ENCODE data around the gene KRTAP21-1. TPM values are rescaled to one million over a fixed set of nuclear protein-coding genes. Genes with fewer than 3 reads are reported as not detected.

Gene KRTAP21-1
- total and polyA plus RNA-seq, 4 donors, result not detected

- no peaks in the 10 kb centered on the region for H3K27me3 ChIP-seq (ENCODE audit: control insufficient read depth in 3 of 3, insufficient read depth in 3 of 3, low read length in 2 of 3)
- TF ChIP-seq CTCF (IDR thresholded peaks at IDR 0.05; ENCODE audit: control extremely low read depth, extremely low read depth), result no peak
Observed at GRCh38 chr21:30718239-30718909, 36.9 kb downstream of the KRTAP21-1 start, which contains the start of gene KRTAP21-3. TSS of gene KRTAP21-3 (minus strand) at chr21:30718777. CDS start at chr21:30718759, 18 bp downstream.

GRCh38 chr21:30717105-30717504, 38.1 kb downstream of the KRTAP21-1 start:
- 90 to 93% methylated on average over 2 of the region's 2 CpGs for WGBS, 2 donors
- no peaks in the 10 kb centered on the region for H3K4me1 ChIP-seq (ENCODE audit: control insufficient read depth in 5 of 5, insufficient read depth in 5 of 5, low read length in 5 of 5)
- no peak overlapping the region for H3K4me3 ChIP-seq
- TF ChIP-seq CTCF (IDR thresholded peaks at IDR 0.05; ENCODE audit: control extremely low read depth, extremely low read depth), result no peak
- H3K36me3 ChIP-seq (ENCODE audit: control insufficient read depth in 4 of 4, insufficient read depth in 4 of 4, low read length in 4 of 4), result no peaks in the 10 kb centered on the region
- no peaks in the 10 kb centered on the region for H3K27me3 ChIP-seq (ENCODE audit: control insufficient read depth in 3 of 3, insufficient read depth in 3 of 3, low read length in 2 of 3)
- no peak for ATAC-seq (ENCODE audit: insufficient read depth, low FRiP score)
- DNase-seq, result no peak
- no peak overlapping the region for H3K9ac ChIP-seq (ENCODE audit: insufficient read depth in 1 of 2, low read length in 2 of 2)
- H3K27ac ChIP-seq (ENCODE audit: low read depth in 1 of 2, low read length in 1 of 2), result no peak overlapping the region
- peaks cover 0 to 2% (median 0%) of the 10 kb centered on the region in 4 donors for H3K9me3 ChIP-seq (ENCODE audit: control insufficient read depth in 4 of 4, insufficient read depth in 3 of 4, low read length in 3 of 4)

More at GRCh38 chr21:30718239-30718909, 36.9 kb downstream of the KRTAP21-1 start, which contains the start of gene KRTAP21-3:
- no peaks in the 10 kb centered on the region for H3K36me3 ChIP-seq (ENCODE audit: control insufficient read depth in 4 of 4, insufficient read depth in 4 of 4, low read length in 4 of 4)
- DNase-seq (no peak), ATAC-seq (ENCODE audit: insufficient read depth, low FRiP score) (no peak)
- H3K4me3 ChIP-seq, result no peak within 1 kb of the TSS
- no peaks in the 10 kb centered on the region for H3K4me1 ChIP-seq (ENCODE audit: control insufficient read depth in 5 of 5, insufficient read depth in 5 of 5, low read length in 5 of 5)
- WGBS, 2 donors, result 76 to 90% methylated on average over 3 of the region's 3 CpGs
- no peak within 1 kb of the TSS for H3K9ac ChIP-seq (ENCODE audit: insufficient read depth in 1 of 2, low read length in 2 of 2)
- no peaks in the 10 kb centered on the region for H3K9me3 ChIP-seq (ENCODE audit: control insufficient read depth in 4 of 4, insufficient read depth in 3 of 4, low read length in 3 of 4)
- H3K27ac ChIP-seq (ENCODE audit: low read depth in 1 of 2, low read length in 1 of 2), result no peak within 1 kb of the TSS

- H3K4me1 ChIP-seq (ENCODE audit: control insufficient read depth in 5 of 5, insufficient read depth in 5 of 5, low read length in 5 of 5), result no peaks in the 10 kb centered on the region
- H3K4me3 ChIP-seq, result no peak overlapping the region
- 84 to 89% methylated on average over 2 of the region's 2 CpGs for WGBS, 2 donors
- no peaks in the 10 kb centered on the region for H3K36me3 ChIP-seq (ENCODE audit: control insufficient read depth in 4 of 4, insufficient read depth in 4 of 4, low read length in 4 of 4)
- H3K9ac ChIP-seq (ENCODE audit: insufficient read depth in 1 of 2, low read length in 2 of 2), result no peak overlapping the region
- no peak for TF ChIP-seq CTCF (IDR thresholded peaks at IDR 0.05; ENCODE audit: control extremely low read depth, extremely low read depth)
- H3K27ac ChIP-seq (ENCODE audit: low read depth in 1 of 2, low read length in 1 of 2), result no peak overlapping the region
- peaks cover 0 to 3% (median under 1%) of the 10 kb centered on the region in 4 donors for H3K9me3 ChIP-seq (ENCODE audit: control insufficient read depth in 4 of 4, insufficient read depth in 3 of 4, low read length in 3 of 4)
- H3K27me3 ChIP-seq (ENCODE audit: control insufficient read depth in 3 of 3, insufficient read depth in 3 of 3, low read length in 2 of 3), result no peaks in the 10 kb centered on the region
- ATAC-seq (ENCODE audit: insufficient read depth, low FRiP score) (no peak), DNase-seq (no peak)
Observed at GRCh38 chr21:30714946-30715345, 40.3 kb downstream of the KRTAP21-1 start.
